OCI-LY7 (cell line): ENCODE measurements around the gene FAM204A. TPM values are rescaled to one million over a fixed set of nuclear protein-coding genes. Genes with fewer than 3 reads are reported as not detected.

ENCODE experiments used
- BruUV-seq: library from RNA; stranded (reverse); fragments of 400-500 nt; replicated peaks from 2 replicates; lab custom pipeline; 2021; lab: Mats Ljungman, UMichigan
- CTCF ChIA-PET: fragments of 300-600 bp; sonication (Branson Sonifier 250); formaldehyde crosslinking; loops from one replicate; lab custom pipeline; 2022; ENCODE audit warnings: antibody characterized with exemption; ENCODE audit not compliant: unreplicated experiment; lab: Charles Lee
- POLR2A ChIA-PET: fragments of 300-600 bp; sonication (Branson Sonifier 250); formaldehyde crosslinking; loops from one replicate; lab custom pipeline; 2022; ENCODE audit warnings: antibody characterized with exemption; lab: Charles Lee
- DNase-seq: peaks from one replicate; pipeline ENCODE4 v3.0.0-alpha.2; 2015; ENCODE audit warnings: low spot score
- H2AFZ ChIP-seq: fragments of 200-600 bp; sonication (generic), shearing (Covaris generic); 2 replicates; pipeline ENCODE4 v1.6.1; 2014; ENCODE audit warnings: mild to moderate bottlenecking, antibody characterized with exemption, low read length, moderate library complexity
- H3K27ac ChIP-seq: fragments of 200-600 bp; sonication (generic); 2 replicates; pipeline ENCODE4 v1.5.1; 2014; ENCODE audit warnings: mixed run types, low read depth, mild to moderate bottlenecking, moderate library complexity, low read length, inconsistent platforms; ENCODE audit not compliant: poor library complexity, severe bottlenecking
- H3K36me3 ChIP-seq: fragments of 200-600 bp; sonication (generic); 2 replicates; pipeline ENCODE4 v1.6.1; 2014; ENCODE audit warnings: mild to moderate bottlenecking, antibody characterized with exemption, low read length, moderate library complexity, mixed read lengths; ENCODE audit not compliant: insufficient read depth
- H3K4me1 ChIP-seq: fragments of 200-600 bp; sonication (generic); 2 replicates; pipeline ENCODE4 v1.5.1; 2014; ENCODE audit warnings: mild to moderate bottlenecking, low read length; ENCODE audit not compliant: insufficient read depth, poor library complexity, severe bottlenecking
- H3K4me2 ChIP-seq: fragments of 200-600 bp; sonication (generic); 2 replicates; pipeline ENCODE4 v1.6.1; 2014; ENCODE audit warnings: mild to moderate bottlenecking, low read length
- H3K4me3 ChIP-seq: fragments of 200-600 bp; sonication (generic); 2 replicates; pipeline ENCODE4 v1.5.1; 2014; ENCODE audit warnings: mild to moderate bottlenecking, low read depth, low read length; ENCODE audit not compliant: poor library complexity, severe bottlenecking
- H3K79me2 ChIP-seq: fragments of 200-600 bp; sonication (generic); 2 replicates; pipeline ENCODE4 v1.6.1; 2016; ENCODE audit warnings: low read depth, mild to moderate bottlenecking, low read length, moderate library complexity, mixed read lengths; ENCODE audit not compliant: insufficient read depth
- H3K9me2 ChIP-seq: fragments of 200-600 bp; sonication (generic); 2 replicates; pipeline ENCODE4 v1.6.1; 2016; ENCODE audit warnings: mild to moderate bottlenecking, low read length, mixed read lengths; ENCODE audit not compliant: insufficient read depth
- H3K9me3 ChIP-seq: fragments of 200-600 bp; sonication (generic); 2 replicates; pipeline ENCODE4 v1.6.1; 2014; ENCODE audit warnings: mild to moderate bottlenecking, mixed run types, low read length, mixed read lengths
- H4K20me1 ChIP-seq: fragments of 200-600 bp; sonication (generic); 2 replicates; pipeline ENCODE4 v1.6.1; 2014; ENCODE audit warnings: mild to moderate bottlenecking, antibody characterized with exemption, low read length, moderate library complexity, mixed read lengths; ENCODE audit not compliant: insufficient read depth
- EZH2phosphoT487 ChIP-seq: fragments of 200-600 bp; sonication (generic); IDR thresholded peaks from 2 replicates; pipeline ENCODE4 v1.6.1; 2018; ENCODE audit warnings: low read depth, borderline replicate concordance, mild to moderate bottlenecking, mixed run types, antibody characterized with exemption, low read length, moderate library complexity, mixed read lengths
- intact Hi-C: fragments of 100-400 bp; cut with micrococcal nuclease; formaldehyde crosslinking; loops from one replicate; pipeline ENCODE4 v1.10.0; 2022; ENCODE audit not compliant: unreplicated experiment
- total RNA-seq, 2 experiments: library from RNA; depleted of rRNA in 1 of 2; stranded (reverse); fragments of >200 nt in 1 of 2; shearing (Covaris generic) in 1 of 2; gene quantifications; 2 replicates each; pipeline ENCODE4 v1.2.3, GENCODE V29; 2014 to 2022
- TF ChIP-seq, protein P1 (sequence below): fragments of 200-600 bp; sonication (generic); conservative IDR thresholded peaks from 2 replicates; pipeline ENCODE4 v1.5.1; 2014; ENCODE audit warnings: mild to moderate bottlenecking, antibody characterized with exemption, low read length, moderate library complexity, mixed read lengths

The FAM204A gene
- total RNA-seq, 2 experiments from 2014 or later = 32.4 to 44.9 TPM

DNA sequence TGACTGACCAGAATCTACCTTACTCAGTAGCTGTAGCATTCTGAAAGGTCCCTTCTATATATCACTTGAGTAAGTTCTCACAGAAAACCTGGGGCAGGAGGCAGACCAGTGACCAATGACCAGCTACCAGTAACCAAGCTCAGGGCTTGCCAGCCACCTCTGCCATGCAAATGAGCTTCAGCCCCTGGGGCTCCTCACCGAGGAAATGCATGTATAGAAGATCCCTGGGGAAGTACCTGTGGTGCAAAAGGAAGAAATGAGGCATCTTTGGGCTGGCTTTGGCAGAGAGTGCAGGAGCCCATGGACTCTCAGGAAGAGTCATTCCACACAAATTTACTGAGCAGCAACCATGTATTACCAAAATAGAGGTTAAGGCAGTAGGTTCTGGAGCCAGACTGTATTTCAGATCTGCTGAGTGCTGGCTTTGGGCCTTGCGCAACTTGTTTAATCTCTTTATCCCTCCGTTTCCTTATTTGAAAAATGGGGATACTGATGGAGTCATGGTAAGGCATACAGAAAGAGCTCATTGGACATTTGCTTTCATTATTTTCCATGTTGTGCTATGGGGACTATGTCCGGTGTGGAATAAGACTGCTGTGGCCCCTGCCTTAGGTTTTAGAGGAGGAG lies 41.1 kb upstream of the FAM204A start:
- Histone ChIP-seq H3K4me3 (no peak overlapping the region), H3K36me3 (no peaks in the 10 kb centered on the region), H3K4me1 (no peaks in the 10 kb centered on the region), H3K4me2 (no peak overlapping the region), H3K79me2 (no peaks in the 10 kb centered on the region), H3K9me2 (no peaks in the 10 kb centered on the region), H2AFZ (no peak overlapping the region), H3K27ac (no peak overlapping the region), H4K20me1 (no peaks in the 10 kb centered on the region), H3K9me3 (no peaks in the 10 kb centered on the region)
- intact Hi-C loops = no loop called here
- BruUV-seq = no TSS peak
- POLR2A ChIA-PET = no interaction called here
- no peak for DNase-seq
- no peak for TF ChIP-seq EZH2phosphoT487
- TF ChIP-seq, protein P1, sequence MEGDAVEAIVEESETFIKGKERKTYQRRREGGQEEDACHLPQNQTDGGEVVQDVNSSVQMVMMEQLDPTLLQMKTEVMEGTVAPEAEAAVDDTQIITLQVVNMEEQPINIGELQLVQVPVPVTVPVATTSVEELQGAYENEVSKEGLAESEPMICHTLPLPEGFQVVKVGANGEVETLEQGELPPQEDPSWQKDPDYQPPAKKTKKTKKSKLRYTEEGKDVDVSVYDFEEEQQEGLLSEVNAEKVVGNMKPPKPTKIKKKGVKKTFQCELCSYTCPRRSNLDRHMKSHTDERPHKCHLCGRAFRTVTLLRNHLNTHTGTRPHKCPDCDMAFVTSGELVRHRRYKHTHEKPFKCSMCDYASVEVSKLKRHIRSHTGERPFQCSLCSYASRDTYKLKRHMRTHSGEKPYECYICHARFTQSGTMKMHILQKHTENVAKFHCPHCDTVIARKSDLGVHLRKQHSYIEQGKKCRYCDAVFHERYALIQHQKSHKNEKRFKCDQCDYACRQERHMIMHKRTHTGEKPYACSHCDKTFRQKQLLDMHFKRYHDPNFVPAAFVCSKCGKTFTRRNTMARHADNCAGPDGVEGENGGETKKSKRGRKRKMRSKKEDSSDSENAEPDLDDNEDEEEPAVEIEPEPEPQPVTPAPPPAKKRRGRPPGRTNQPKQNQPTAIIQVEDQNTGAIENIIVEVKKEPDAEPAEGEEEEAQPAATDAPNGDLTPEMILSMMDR = no peak
- CTCF ChIA-PET = no interaction called here

DNA sequence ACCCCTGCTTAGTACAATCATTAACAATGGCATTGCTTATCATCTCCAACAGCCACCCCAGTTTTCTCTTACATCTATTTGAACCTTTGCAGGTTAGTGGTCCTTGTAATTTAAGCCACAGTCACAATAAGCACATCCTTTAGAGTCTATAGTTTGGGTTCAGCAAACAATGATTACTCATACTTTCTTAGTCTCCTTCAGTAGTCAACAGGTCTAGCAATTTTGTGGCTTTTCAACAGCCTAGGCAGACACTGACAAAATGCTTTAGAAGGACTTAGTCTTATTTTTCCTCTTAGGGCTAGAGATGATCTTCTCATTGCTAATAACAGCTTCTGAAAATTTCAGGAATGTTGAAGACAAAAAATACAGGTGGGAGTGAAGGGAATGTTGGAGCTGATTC lies 32.3 kb upstream of the FAM204A start:
- CTCF ChIA-PET = no interaction called here
- POLR2A ChIA-PET = interaction anchor here (0.6 kb wide), 1 partner anchor 77 kb away, joined by 3 read pairs; no protein-coding TSS in a partner anchor

DNA sequence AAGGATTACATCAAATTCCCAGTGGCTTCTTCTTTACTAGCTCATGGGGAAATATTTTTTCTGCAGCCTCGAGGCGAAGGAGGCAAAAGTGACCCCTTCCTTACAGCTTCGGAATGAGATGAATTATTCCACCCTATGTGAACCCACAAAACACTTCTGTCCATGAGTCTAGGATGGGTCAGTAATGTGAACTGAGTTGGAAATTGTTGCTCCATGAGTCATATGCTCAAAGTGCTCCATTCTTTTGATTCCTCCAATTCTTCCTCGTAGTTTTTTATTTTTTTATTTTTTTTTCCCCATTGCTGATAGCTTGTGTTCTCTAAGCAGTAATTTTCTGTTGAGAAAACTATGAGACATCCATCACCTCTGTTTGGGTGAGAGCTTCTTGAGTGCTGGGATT lies 31.7 kb upstream of the FAM204A start:
- no peaks in the 10 kb centered on the region for H3K9me3 ChIP-seq
- H2AFZ ChIP-seq = no peak overlapping the region
- H4K20me1 ChIP-seq = no peaks in the 10 kb centered on the region
- no peaks in the 10 kb centered on the region for H3K4me1 ChIP-seq
- no peak for DNase-seq
- ChIA-PET CTCF (no interaction called here), POLR2A (interaction anchor here (1.0 kb wide), 1 partner anchor 11 kb away, joined by 4 read pairs; no protein-coding TSS in a partner anchor)
- H3K27ac ChIP-seq = no peak overlapping the region
- no peak overlapping the region for H3K4me3 ChIP-seq
- no peaks in the 10 kb centered on the region for H3K9me2 ChIP-seq
- H3K79me2 ChIP-seq = no peaks in the 10 kb centered on the region
- H3K36me3 ChIP-seq = no peaks in the 10 kb centered on the region
- intact Hi-C loops = no loop called here
- H3K4me2 ChIP-seq = no peak overlapping the region
- TF ChIP-seq EZH2phosphoT487 = no peak
- TF ChIP-seq, protein P1 = no peak
- no TSS peak for BruUV-seq

More for the DNA sequence above, 32.3 kb upstream of the FAM204A start:
- Histone ChIP-seq H3K4me3 (no peak overlapping the region), H3K9me3 (no peaks in the 10 kb centered on the region), H3K9me2 (no peaks in the 10 kb centered on the region), H3K79me2 (no peaks in the 10 kb centered on the region), H3K27ac (no peak overlapping the region), H2AFZ (no peak overlapping the region), H3K36me3 (no peaks in the 10 kb centered on the region), H4K20me1 (no peaks in the 10 kb centered on the region), H3K4me2 (no peak overlapping the region), H3K4me1 (no peaks in the 10 kb centered on the region)
- TF ChIP-seq, protein P1 = no peak
- no peak for TF ChIP-seq EZH2phosphoT487
- BruUV-seq = no TSS peak
- intact Hi-C loops = no loop called here
- DNase-seq = no peak
